A549 (cell line): ENCODE results near the gene SEMA3C. TPM values are rescaled to one million over a fixed set of nuclear protein-coding genes. Genes with fewer than 3 reads are reported as not detected.

Experiments used
- ATAC-seq, 2 experiments: fragments of 200-7000 bp in 1 of 2; fragments of >200 bp in 1 of 2; cut with Nextera tagmentation in 1 of 2; cut with Tn5 transposase in 1 of 2; 3 replicates each; pipeline versions ENCODE4 v1.8.0 to v1.9.1; 2018 to 2020; ENCODE audit warnings: mild to moderate bottlenecking in 1 of 2, moderate library complexity in 1 of 2
- CTCF ChIA-PET: fragments of 300-600 bp; sonication (Branson Sonifier 250); formaldehyde crosslinking; extraction: SDS; loops from one replicate; lab custom pipeline; 2021; ENCODE audit warnings: antibody characterized with exemption, inconsistent platforms; lab: Yijun Ruan, JAX
- POLR2A ChIA-PET: fragments of 350-600 bp; formaldehyde crosslinking; extraction: SDS; loops from one replicate; lab custom pipeline; 2021; ENCODE audit warnings: antibody characterized with exemption, inconsistent platforms; lab: Yijun Ruan, JAX
- DNase-seq, 2 experiments: peaks; one replicate each; pipeline versions ENCODE4 v3.0.0 to v3.0.0-alpha.2; 2011 to 2016; ENCODE audit warnings: low read depth in 1 of 2, low spot score in 1 of 2
- FAIRE-seq: peaks from 2 replicates; lab custom pipeline; 2011; peaks lifted over from hg19 to GRCh38; lab: Jason Lieb, UNC
- H3K27ac ChIP-seq, 2 experiments: fragments of >200 bp; sonication (Bioruptor Twin); formaldehyde crosslinking; 3 replicates each; pipeline ENCODE4 v1.5.1; 2016 to 2017
- H3K4me1 ChIP-seq: fragments of >200 bp; sonication (Bioruptor Twin); formaldehyde crosslinking; 3 replicates; pipeline ENCODE4 v1.6.1; 2016
- H3K4me2 ChIP-seq: fragments of >200 bp; sonication (Bioruptor Twin); formaldehyde crosslinking; 3 replicates; pipeline ENCODE4 v1.6.1; 2016
- H3K4me3 ChIP-seq: fragments of >200 bp; sonication (Bioruptor Twin); formaldehyde crosslinking; 3 replicates; pipeline ENCODE4 v1.5.1; 2016
- H3K9me3 ChIP-seq: fragments of >200 bp; sonication (Bioruptor Twin); formaldehyde crosslinking; 3 replicates; pipeline ENCODE4 v1.6.1; 2016
- ATOH8 ChIP-seq: fragments of 250-450 bp; sonication (Bioruptor Pico); IDR thresholded peaks from 2 replicates; pipeline ENCODE4 v1.5.0; 2020; ENCODE audit warnings: low read depth, mild to moderate bottlenecking, moderate library complexity
- BCL3 ChIP-seq: fragments of >200 bp; sonication (Bioruptor Twin); formaldehyde crosslinking; IDR thresholded peaks from 3 replicates; pipeline ENCODE4 v1.6.1; 2016
- BHLHE40 ChIP-seq: IDR thresholded peaks from 2 replicates; pipeline ENCODE4 v1.6.1; 2012; ENCODE audit warnings: low read depth, low read length, inconsistent platforms
- CEBPB ChIP-seq, 2 experiments: fragments of >200 bp in 1 of 2; sonication (Bioruptor Twin) in 1 of 2; formaldehyde crosslinking in 1 of 2; IDR thresholded peaks; 2 replicates each; pipeline ENCODE4 v1.6.1; 2012 to 2016
- CTCF ChIP-seq: fragments of >200 bp; sonication (Bioruptor Twin); formaldehyde crosslinking; IDR thresholded peaks from 3 replicates; pipeline ENCODE4 v1.5.1; 2016
- EP300 ChIP-seq, 2 experiments: fragments of >200 bp; sonication (Bioruptor Twin); formaldehyde crosslinking; IDR thresholded peaks; 2 replicates in 1 of 2; 3 replicates in 1 of 2; pipeline ENCODE4 v1.6.1; 2016 to 2017
- ESRRA ChIP-seq: fragments of 150-350 bp; IDR thresholded peaks from 2 replicates; pipeline ENCODE4 v1.6.1; 2014; ENCODE audit warnings: mild to moderate bottlenecking, low read length, borderline replicate concordance
- FOSB ChIP-seq: fragments of 250-450 bp; sonication (Bioruptor Pico); IDR thresholded peaks from 2 replicates; pipeline ENCODE4 v1.5.0; 2020; ENCODE audit warnings: mild to moderate bottlenecking, moderate library complexity
- FOXS1 ChIP-seq: fragments of 250-450 bp; sonication (Bioruptor Pico); IDR thresholded peaks from 2 replicates; pipeline ENCODE4 v1.5.0; 2020; ENCODE audit warnings: mild to moderate bottlenecking, moderate library complexity
- GATA3 ChIP-seq: IDR thresholded peaks from 2 replicates; pipeline ENCODE4 v1.6.1; 2012; ENCODE audit warnings: borderline replicate concordance
- HOXA7 ChIP-seq: fragments of 250-450 bp; sonication (Bioruptor Pico); IDR thresholded peaks from 2 replicates; pipeline ENCODE4 v1.5.0; 2020; ENCODE audit warnings: mild to moderate bottlenecking, moderate library complexity
- JUN ChIP-seq, 2 experiments: fragments of >200 bp; sonication (Bioruptor Twin); formaldehyde crosslinking; IDR thresholded peaks; 2 replicates in 1 of 2; 3 replicates in 1 of 2; pipeline ENCODE4 v1.6.1; 2016 to 2017
- JUNB ChIP-seq: fragments of >200 bp; sonication (Bioruptor Twin); formaldehyde crosslinking; IDR thresholded peaks from 2 replicates; pipeline ENCODE4 v1.6.1; 2016
- KDM5A ChIP-seq: fragments of 200-600 bp; sonication (generic); IDR thresholded peaks from 2 replicates; pipeline ENCODE4 v1.6.1; 2016; ENCODE audit warnings: antibody characterized with exemption, mild to moderate bottlenecking
- MAX ChIP-seq: IDR thresholded peaks from 2 replicates; pipeline ENCODE4 v1.6.1; 2012
- NFE2L2 ChIP-seq: fragments of 150-350 bp; conservative IDR thresholded peaks from 2 replicates; pipeline ENCODE4 v1.6.1; 2014; ENCODE audit warnings: low read length
- PHF8 ChIP-seq: fragments of 200-600 bp; sonication (generic); IDR thresholded peaks from 2 replicates; pipeline ENCODE4 v1.6.1; 2016; ENCODE audit warnings: low read depth, mild to moderate bottlenecking, antibody characterized with exemption, moderate library complexity, borderline replicate concordance
- POLR2AphosphoS2 ChIP-seq: conservative IDR thresholded peaks from 2 replicates; pipeline ENCODE4 v1.6.1; 2012; ENCODE audit warnings: low read length, improper control_type of control experiment, inconsistent platforms
- RAD21 ChIP-seq, 2 experiments: fragments of >200 bp in 1 of 2; sonication (Bioruptor Twin) in 1 of 2; formaldehyde crosslinking in 1 of 2; IDR thresholded peaks in 1 of 2; conservative IDR thresholded peaks in 1 of 2; 2 replicates in 1 of 2; 3 replicates in 1 of 2; pipeline ENCODE4 v1.6.1; 2012 to 2018; ENCODE audit warnings: inconsistent platforms in 1 of 2
- RNF2 ChIP-seq: fragments of 200-600 bp; sonication (generic); IDR thresholded peaks from 2 replicates; pipeline ENCODE4 v1.6.1; 2016; ENCODE audit warnings: low read depth, mild to moderate bottlenecking, antibody characterized with exemption, moderate library complexity, borderline replicate concordance
- SMC3 ChIP-seq: fragments of >200 bp; sonication (Bioruptor Twin); formaldehyde crosslinking; IDR thresholded peaks from 3 replicates; pipeline ENCODE4 v1.6.1; 2018; ENCODE audit warnings: inconsistent platforms
- TFCP2L1 ChIP-seq: fragments of 250-450 bp; sonication (Bioruptor Pico); IDR thresholded peaks from 2 replicates; pipeline ENCODE4 v1.5.0; 2021; ENCODE audit warnings: mild to moderate bottlenecking
- ZC3H11A ChIP-seq: fragments of 450-650 bp; IDR thresholded peaks from 2 replicates; pipeline ENCODE4 v1.6.1; 2014; ENCODE audit warnings: antibody characterized with exemption, mild to moderate bottlenecking
- ZNF302 ChIP-seq: fragments of 250-450 bp; sonication (Bioruptor Pico); IDR thresholded peaks from 2 replicates; pipeline ENCODE4 v1.9.0; 2021; ENCODE audit warnings: inconsistent platforms, mild to moderate bottlenecking, moderate library complexity
- WGBS: methylation state at CpG from one replicate; pipeline ENCODE4 v1.1.6; 2017; ENCODE audit errors: missing lambda C conversion rate; 5-methylcytosine and 5-hydroxymethylcytosine counted together
- polyA plus RNA-seq, 4 experiments: library from polyadenylated mRNA; depleted of rRNA in 3 of 4; stranded (reverse); fragments of >200 nt; fragmentation: RNase III in 1 of 4; extraction: RNeasy Plus Mini Kit Qiagen cat#74134 plus additional on column Dnase treatment in 1 of 4; gene quantifications; 2 replicates in 3 of 4; 3 replicates in 1 of 4; pipeline ENCODE4 v1.2.3, GENCODE V29; 2011 to 2017

The SEMA3C gene
- polyA plus RNA-seq, 2 of the 4 experiments (the other 2 are of a cell fraction) = 78.1 to 212 TPM

GRCh38 chr7:80883154-80884025 is 35.5 kb downstream of the SEMA3C start (continued):
- TF ChIP-seq ZC3H11A (no peak), JUN (IDR thresholded peaks at IDR 0.05) (peak; percentile 69 to 97; a peak in 4 of 5 replicates), ZNF302 (no peak), GATA3 (peak; percentile 96), MAX (peak; percentile 80), FOSB (no peak), POLR2AphosphoS2 (no peak), FOXS1 (no peak), CEBPB (IDR thresholded peaks at IDR 0.05) (peak; percentile 80 to 87), ESRRA (peak; percentile 17; the same call in 1 of the 2 replicates), JUNB (peak; percentile 99)

- no peaks in the 10 kb centered on the region for H3K9me3 ChIP-seq
- ChIA-PET POLR2A (interaction anchor here (0.7 kb wide), 1 partner anchor 60 kb away, joined by 5 read pairs; no protein-coding TSS in a partner anchor), CTCF (interaction anchor here (1.1 to 1.5 kb wide), 3 partner anchors 10 to 35 kb away, joined by 3 to 4 read pairs (median 3); no protein-coding TSS in a partner anchor)
- FAIRE-seq = no peak
- 38% methylated on average over 4 of the region's 4 CpGs for WGBS
- peak overlapping the region; percentile 87 to 91 for H3K27ac ChIP-seq
- H3K4me1 ChIP-seq = peaks cover 93% of the 10 kb centered on the region
- no peak for TF ChIP-seq ATOH8
- no peak for TF ChIP-seq EP300 (IDR thresholded peaks at IDR 0.05)
- TF ChIP-seq FOSB = no peak
- TF ChIP-seq SMC3 = no peak
- TF ChIP-seq TFCP2L1 (CRISPR knock-in tag) = no peak
- TF ChIP-seq BCL3 = no peak
- TF ChIP-seq CEBPB (IDR thresholded peaks at IDR 0.05) = no peak
- no peak for TF ChIP-seq KDM5A
- no peak for TF ChIP-seq BHLHE40
- no peak for TF ChIP-seq CTCF
- no peak for TF ChIP-seq NFE2L2
- no peak for TF ChIP-seq RNF2
- no peak for TF ChIP-seq HOXA7 (CRISPR knock-in tag)
- no peak for TF ChIP-seq PHF8
- no peak for TF ChIP-seq RAD21 (conservative IDR thresholded peaks at IDR 0.05 in 1 of 2, IDR thresholded peaks at IDR 0.05 in 1 of 2)
- no peak for ATAC-seq
- peak overlapping the region; percentile 80 for H3K4me2 ChIP-seq
- DNase-seq = no peak
- H3K4me3 ChIP-seq = no peak overlapping the region
These were observed 36.5 kb downstream of the SEMA3C start for GRCh38 chr7:80882213-80882801.
